Left lung (tissue), 10 donors: Measurements from ENCODE around the gene POU4F3. TPM values are rescaled to one million over a fixed set of nuclear protein-coding genes. Genes with fewer than 3 reads are reported as not detected.

ENCODE experiments used
- ATAC-seq: fragments of 200-7000 bp; cut with Tn5 transposase; one replicate; pipeline ENCODE4 v1.9.1; 2020; ENCODE audit warnings: moderate library complexity
- DNase-seq, 4 donors: peaks; one replicate each; pipeline ENCODE4 v3.0.0-alpha.2; 2013 to 2020
- H3K27ac ChIP-seq, 2 donors: fragments of 200-600 bp; sonication (generic) in 1 of 2; one replicate each; pipeline versions ENCODE4 v1.5.0 to v1.8.0; 2020 to 2021
- H3K27me3 ChIP-seq, 2 donors: fragments of 200-600 bp; sonication (generic) in 1 of 2; one replicate each; pipeline versions ENCODE4 v1.5.0 to v1.8.0; 2020 to 2021
- H3K36me3 ChIP-seq, 2 donors: fragments of 200-600 bp; sonication (generic) in 1 of 2; one replicate each; pipeline versions ENCODE4 v1.5.0 to v1.8.0; 2020 to 2021
- H3K4me1 ChIP-seq, 2 donors: fragments of 200-600 bp; one replicate each; pipeline ENCODE4 v1.8.0; 2021
- H3K4me3 ChIP-seq, 2 donors: fragments of 200-600 bp; sonication (generic) in 1 of 2; one replicate each; pipeline versions ENCODE4 v1.5.0 to v1.8.0; 2020 to 2021; ENCODE audit warnings: mild to moderate bottlenecking in 1 of 2
- H3K9me3 ChIP-seq, 2 donors: fragments of 200-600 bp; sonication (generic) in 1 of 2; one replicate each; pipeline versions ENCODE4 v1.5.0 to v1.8.0; 2020 to 2021
- intact Hi-C, 2 donors: fragments of 100-400 bp; cut with DNase I; formaldehyde crosslinking; loops; one replicate each; pipeline versions ENCODE4 v1.11.2 to v1.14.2; 2022
- polyA plus RNA-seq, 6 donors: library from polyadenylated mRNA; unstranded; fragments of 120-200 nt; gene quantifications; one replicate each; pipeline ENCODE4 v1.2.1, GENCODE V29; 2013; ENCODE audit not compliant: insufficient read length in 6 of 6
- total RNA-seq, 2 donors: library from RNA; stranded (reverse); fragmentation: NEBNext Ultra II Directional; extraction: Animal tissue kit (Norgen Biotek cat#: 25700); gene quantifications; one replicate each; pipeline ENCODE4 v1.2.1, GENCODE V29; 2021
- TF ChIP-seq, protein P1 (sequence below), 2 donors: fragments of 200-600 bp; sonication (generic) in 1 of 2; IDR thresholded peaks; one replicate each; pipeline versions ENCODE4 v1.5.0 to v1.8.0; 2021; ENCODE audit warnings: antibody characterized with exemption in 2 of 2
- donor health status: DM: no; HTN: yes; CAD: no.
- donor health status: DM: no; HTN: no; CAD: no.

The POU4F3 gene
- total and polyA plus RNA-seq, 8 donors: 0.06 TPM; not detected in 6

DNA sequence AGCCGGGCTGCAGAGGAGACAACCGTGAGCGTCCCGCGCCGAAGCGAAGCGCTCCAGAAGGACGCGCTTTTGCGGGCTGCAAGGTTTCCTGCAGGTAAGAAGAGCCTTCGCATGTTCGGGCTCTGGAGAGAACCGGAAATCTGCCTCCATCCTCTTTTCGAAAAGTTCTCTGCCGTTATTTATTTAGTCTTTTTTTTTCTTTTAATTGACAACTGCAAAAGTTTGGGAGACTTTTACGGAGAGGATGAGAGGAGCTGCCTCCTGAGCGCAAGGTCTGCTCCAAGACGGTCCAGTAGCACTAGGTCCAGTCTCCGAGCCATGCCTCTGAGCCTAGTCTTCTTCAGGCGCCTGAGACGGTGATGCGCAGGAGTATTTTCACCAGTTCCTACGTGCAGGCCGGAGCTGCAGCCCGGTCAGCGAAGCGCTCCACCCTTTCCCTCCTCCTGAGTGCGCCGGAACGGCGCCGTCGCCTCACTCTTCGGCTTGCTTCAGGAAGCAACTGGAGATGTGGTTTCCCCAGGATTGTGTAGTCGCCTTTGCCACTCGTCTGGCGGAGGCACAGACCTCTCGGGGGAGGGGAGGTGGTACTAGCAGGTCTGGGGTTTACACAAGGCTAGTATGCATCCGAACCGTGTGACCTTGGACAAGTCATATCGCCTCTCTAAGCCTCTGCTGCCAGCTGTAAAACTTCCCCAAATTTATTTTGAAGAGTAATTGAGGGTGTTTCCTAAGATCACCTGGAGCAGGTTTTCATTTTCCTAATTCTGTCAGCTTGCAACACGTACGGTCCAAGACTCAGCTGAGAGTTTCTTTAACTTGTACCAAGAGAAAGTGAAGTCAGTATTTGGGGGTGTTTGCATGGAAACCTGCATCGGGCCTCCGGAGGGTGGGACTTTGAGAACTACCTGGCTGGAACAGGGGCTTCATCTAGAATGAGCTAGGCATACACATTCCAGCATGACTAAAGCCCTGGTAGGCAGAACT is 4.5 kb downstream of the POU4F3 start:
- TF ChIP-seq, protein P1, sequence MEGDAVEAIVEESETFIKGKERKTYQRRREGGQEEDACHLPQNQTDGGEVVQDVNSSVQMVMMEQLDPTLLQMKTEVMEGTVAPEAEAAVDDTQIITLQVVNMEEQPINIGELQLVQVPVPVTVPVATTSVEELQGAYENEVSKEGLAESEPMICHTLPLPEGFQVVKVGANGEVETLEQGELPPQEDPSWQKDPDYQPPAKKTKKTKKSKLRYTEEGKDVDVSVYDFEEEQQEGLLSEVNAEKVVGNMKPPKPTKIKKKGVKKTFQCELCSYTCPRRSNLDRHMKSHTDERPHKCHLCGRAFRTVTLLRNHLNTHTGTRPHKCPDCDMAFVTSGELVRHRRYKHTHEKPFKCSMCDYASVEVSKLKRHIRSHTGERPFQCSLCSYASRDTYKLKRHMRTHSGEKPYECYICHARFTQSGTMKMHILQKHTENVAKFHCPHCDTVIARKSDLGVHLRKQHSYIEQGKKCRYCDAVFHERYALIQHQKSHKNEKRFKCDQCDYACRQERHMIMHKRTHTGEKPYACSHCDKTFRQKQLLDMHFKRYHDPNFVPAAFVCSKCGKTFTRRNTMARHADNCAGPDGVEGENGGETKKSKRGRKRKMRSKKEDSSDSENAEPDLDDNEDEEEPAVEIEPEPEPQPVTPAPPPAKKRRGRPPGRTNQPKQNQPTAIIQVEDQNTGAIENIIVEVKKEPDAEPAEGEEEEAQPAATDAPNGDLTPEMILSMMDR (IDR thresholded peaks at IDR 0.05): no peak
- no peaks in the 10 kb centered on the region for H3K9me3 ChIP-seq
- H3K4me1 ChIP-seq: peaks cover 4 to 23% of the 10 kb centered on the region in 2 donors
- DNase-seq: no peak
- peaks cover 89 to 99% of the 10 kb centered on the region in 2 donors for H3K27me3 ChIP-seq
- intact Hi-C loops: no loop called here
- H3K27ac ChIP-seq: no peak overlapping the region
- H3K36me3 ChIP-seq: no peaks in the 10 kb centered on the region
- no peak overlapping the region for H3K4me3 ChIP-seq
- no peak for ATAC-seq

DNA sequence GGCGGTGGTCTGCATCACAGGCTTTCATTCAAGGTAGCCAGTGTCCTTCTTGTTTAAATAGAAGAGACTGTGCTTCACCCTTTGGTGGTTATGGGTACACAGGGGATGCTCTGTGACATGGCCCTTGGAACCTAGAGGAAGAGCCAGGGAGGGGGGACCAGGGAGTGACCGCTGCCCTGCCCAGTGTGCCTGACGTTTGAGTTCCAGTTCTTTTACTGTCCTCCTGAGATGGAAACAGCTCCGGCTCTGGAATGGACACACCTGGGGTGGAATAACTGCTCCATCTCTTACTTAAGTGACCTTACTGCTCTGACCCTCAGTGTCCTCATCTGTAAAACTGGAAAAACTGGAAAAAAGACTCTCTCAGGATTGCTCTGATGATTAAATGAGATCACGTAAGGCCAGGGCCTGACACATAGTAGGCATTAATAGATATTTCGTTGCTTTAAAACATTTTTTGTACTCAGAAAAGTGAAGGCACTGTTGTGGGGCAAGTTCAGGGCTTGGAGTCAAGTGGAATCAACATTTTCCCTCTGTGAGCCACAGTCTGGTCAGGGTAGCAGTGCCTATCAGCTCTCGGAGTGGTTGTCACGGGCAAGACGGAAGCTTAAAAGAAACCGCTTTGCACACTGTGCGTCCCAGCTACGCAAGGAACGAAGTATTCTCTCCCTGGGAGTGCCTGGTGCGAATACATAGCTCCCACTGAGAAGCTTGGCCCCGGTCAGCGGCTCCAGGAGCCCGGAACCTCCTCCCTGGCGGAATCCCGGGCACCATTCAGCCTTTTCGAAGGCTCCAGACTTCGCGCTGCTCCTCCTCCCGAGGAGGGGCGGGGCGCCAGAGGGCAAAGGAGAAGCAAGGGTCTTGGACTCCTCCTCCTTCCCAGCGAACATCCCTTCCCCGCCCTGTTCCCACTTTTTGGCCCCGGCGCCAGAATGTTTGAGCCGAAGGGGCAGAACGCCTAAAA is 5.8 kb downstream of the POU4F3 start:
- H3K27ac ChIP-seq: no peak overlapping the region
- peak overlapping the region in 1 of 2 donors; percentile 8 for H3K4me3 ChIP-seq
- peaks cover 78 to 99% of the 10 kb centered on the region in 2 donors for H3K27me3 ChIP-seq
- no peaks in the 10 kb centered on the region for H3K9me3 ChIP-seq
- peak; percentile 13 for ATAC-seq
- no peaks in the 10 kb centered on the region for H3K36me3 ChIP-seq
- peaks cover 4 to 23% of the 10 kb centered on the region in 2 donors for H3K4me1 ChIP-seq
- intact Hi-C loops: no loop called here
- TF ChIP-seq, protein P1 (IDR thresholded peaks at IDR 0.05): no peak
- peak in 1 of 4 donors; percentile 73 for DNase-seq

DNA sequence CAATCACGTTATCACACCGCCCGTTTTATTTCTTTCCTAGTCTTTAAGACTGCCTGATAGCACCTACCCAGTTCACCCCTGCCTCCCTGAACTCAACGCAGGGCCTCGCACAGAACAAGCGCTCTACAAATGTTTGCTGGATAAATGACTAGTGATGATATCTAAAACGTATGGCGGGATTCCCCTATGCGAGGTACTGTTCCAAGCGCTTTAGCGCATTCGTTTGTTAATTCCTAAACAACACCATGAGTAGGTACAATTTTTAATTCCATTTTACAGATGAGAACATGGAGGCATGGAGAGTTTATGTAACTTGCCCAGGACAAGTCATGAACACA is 6.6 kb downstream of the POU4F3 start:
- TF ChIP-seq, protein P1 (IDR thresholded peaks at IDR 0.05): no peak
- Histone ChIP-seq H3K9me3 (no peaks in the 10 kb centered on the region), H3K27me3 (peaks cover 70 to 99% of the 10 kb centered on the region in 2 donors), H3K4me1 (peaks cover 2 to 20% of the 10 kb centered on the region in 2 donors), H3K4me3 (no peak overlapping the region), H3K27ac (no peak overlapping the region), H3K36me3 (no peaks in the 10 kb centered on the region)
- no peak for ATAC-seq
- DNase-seq: no peak
- intact Hi-C loops: no loop called here

DNA sequence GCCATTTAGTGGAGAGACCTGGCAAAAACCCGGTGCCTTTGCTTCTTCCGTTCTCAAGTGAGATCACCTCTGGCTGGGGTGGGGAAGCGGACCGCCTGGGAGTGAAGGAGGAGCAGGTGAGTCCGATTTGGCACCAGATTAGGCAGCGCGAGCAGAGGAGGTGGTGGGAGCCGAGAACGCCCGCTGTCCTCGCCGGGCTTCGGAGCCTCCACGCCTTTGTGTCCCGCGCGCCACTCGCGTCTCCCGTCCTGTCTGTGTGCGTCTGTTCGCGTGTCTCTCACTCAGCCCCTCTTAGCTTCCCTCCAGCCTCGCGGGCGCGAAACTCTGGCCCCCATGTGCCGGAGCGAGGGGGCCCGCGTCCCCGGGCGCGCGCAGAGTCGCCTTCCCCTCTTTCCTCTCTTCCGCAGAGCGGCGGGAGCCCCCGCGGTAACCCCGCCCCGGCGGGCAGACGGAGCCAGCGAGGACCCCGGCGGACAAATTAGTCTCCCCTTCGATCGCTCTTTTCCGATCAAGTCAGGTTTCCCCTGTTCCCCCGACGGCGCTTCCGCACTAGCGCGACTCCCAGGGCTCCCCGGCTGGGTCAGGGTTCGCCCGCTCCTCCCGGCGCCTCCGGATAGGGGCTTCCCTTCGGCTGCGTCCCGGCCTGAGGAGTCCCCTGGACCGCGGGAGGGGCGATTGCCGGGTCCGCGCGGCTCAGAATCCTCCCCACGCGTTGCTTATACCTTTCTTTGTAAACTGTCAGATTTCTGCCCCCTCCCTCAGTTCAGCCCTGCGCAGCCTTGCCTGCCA is 7.1 kb downstream of the POU4F3 start:
- DNase-seq (peak in 1 of 4 donors; percentile 76), ATAC-seq (no peak)
- no peaks in the 10 kb centered on the region for H3K36me3 ChIP-seq
- intact Hi-C loops: no loop called here
- no peak overlapping the region for H3K27ac ChIP-seq
- H3K27me3 ChIP-seq: peaks cover 64 to 97% of the 10 kb centered on the region in 2 donors
- H3K4me3 ChIP-seq: no peak overlapping the region
- no peaks in the 10 kb centered on the region for H3K9me3 ChIP-seq
- peaks cover 0 to 17% of the 10 kb centered on the region in 2 donors for H3K4me1 ChIP-seq
- TF ChIP-seq, protein P1 (IDR thresholded peaks at IDR 0.05): no peak
